ENCODE data around the gene GPATCH8.

Gene GPATCH8

GRCh38 chr17:44359006-44359405, 144.2 kb downstream of the GPATCH8 start:
- no peak for DNase-seq

DNA sequence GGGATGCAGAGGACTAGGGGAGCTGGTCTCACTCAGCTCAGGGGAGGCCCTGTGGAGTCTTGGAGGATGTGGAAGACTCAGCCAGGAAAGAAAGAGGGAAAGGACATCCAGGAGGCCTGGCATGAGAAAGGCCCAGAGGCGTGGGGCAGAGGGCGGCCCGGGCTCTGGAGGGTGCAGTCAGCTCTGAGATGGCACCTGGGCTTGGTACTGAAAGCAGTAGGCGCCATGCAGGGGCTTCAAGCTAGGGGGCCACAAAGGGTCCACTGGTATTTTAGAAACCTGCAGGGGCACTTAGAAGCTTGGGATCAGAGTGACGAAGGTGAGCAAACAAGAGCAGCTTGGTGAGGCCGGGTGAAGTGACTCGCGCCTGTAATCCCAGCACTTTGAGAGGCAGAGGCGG, 145.1 kb downstream of the GPATCH8 start:
- DNase-seq = no peak

- no peak for DNase-seq
These were observed 147.0 kb downstream of the GPATCH8 start for GRCh38 chr17:44356241-44356640.

DNA sequence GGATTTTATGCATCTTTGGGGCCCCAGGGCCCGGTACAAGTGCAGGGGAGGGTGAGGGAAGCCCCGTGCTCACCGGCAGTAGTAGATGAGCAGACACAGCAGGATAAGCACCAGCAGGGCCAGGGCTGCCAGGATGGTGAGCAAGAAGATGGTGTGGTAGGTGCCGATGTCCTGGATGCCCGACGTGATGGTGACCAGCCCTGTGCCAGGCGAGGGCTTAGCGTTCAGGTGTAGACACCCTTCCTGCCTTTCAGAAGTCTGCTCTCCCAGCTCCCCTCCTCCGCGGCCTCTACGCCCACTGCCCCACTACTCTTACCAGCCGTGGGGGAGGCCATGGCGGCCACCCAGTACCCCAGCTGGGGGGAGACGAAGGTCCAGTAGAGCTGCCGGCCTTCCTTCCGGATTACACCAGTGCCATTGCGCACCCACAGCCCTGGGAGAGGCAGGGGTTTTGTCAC, 147.5 kb downstream of the GPATCH8 start:
- DNase-seq = no peak

- DNase-seq = no peak
These were observed 148.3 kb downstream of the GPATCH8 start for GRCh38 chr17:44354582-44355561.

DNA sequence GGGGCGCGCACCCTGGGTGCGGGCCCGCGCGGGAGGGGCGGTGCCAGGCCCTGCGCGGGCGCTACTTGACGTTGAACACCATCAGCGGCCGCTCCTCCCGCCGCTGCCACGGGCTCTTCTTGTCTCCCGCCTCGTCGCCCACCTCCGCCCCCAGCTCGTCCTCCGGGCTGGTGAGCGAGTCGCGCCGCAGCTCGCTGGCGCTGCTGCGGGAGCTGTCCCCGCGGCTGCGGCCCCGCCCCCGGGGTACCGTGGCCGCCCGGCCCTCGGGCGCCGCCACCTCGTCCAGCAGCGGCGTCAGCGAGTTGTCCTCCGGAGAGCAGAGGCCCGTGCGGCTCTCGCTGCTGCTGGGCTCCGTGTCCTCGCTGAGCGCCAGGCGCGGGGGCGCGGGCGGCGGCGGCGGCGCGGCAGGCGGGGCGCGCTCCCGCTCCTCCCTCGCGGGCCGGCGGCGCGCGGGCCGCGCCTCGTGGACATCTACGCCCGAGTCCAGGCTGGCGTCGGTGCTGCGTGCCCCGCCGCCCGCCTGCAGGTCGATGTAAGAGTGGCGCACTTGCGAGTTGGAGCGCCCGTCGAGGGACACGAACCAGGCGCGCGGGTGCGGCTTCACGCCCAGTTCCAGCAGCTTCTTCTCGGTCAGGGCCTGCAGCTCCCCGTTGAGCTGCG, 149.4 kb downstream of the GPATCH8 start:
- DNase-seq = peak in 2 of 58 donors; percentile 10 to 23

GRCh38 chr17:44352828-44353671, 150.2 kb downstream of the GPATCH8 start:
- DNase-seq = no peak

GRCh38 chr17:44351961-44352827, 151.0 kb downstream of the GPATCH8 start:
- no peak for DNase-seq

DNA sequence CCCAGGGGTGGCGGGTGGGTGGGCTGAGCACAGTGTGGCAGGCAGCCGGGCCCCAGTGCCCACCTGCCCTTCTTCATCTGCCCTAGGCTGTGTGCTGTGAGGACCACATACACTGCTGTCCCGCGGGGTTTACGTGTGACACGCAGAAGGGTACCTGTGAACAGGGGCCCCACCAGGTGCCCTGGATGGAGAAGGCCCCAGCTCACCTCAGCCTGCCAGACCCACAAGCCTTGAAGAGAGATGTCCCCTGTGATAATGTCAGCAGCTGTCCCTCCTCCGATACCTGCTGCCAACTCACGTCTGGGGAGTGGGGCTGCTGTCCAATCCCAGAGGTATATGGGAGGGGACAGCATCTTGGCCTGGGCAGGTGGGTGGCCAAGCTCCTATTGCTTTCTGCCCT, 151.7 kb downstream of the GPATCH8 start:
- DNase-seq = no peak

GRCh38 chr17:44350733-44351226, 152.4 kb downstream of the GPATCH8 start:
- peak in 49 of 58 donors; percentile 14 to 82 (median 44) for DNase-seq

- DNase-seq = no peak
These were observed 153.6 kb downstream of the GPATCH8 start for GRCh38 chr17:44349553-44350070.

GRCh38 chr17:44348988-44349364, 154.2 kb downstream of the GPATCH8 start:
- no peak for DNase-seq

DNA sequence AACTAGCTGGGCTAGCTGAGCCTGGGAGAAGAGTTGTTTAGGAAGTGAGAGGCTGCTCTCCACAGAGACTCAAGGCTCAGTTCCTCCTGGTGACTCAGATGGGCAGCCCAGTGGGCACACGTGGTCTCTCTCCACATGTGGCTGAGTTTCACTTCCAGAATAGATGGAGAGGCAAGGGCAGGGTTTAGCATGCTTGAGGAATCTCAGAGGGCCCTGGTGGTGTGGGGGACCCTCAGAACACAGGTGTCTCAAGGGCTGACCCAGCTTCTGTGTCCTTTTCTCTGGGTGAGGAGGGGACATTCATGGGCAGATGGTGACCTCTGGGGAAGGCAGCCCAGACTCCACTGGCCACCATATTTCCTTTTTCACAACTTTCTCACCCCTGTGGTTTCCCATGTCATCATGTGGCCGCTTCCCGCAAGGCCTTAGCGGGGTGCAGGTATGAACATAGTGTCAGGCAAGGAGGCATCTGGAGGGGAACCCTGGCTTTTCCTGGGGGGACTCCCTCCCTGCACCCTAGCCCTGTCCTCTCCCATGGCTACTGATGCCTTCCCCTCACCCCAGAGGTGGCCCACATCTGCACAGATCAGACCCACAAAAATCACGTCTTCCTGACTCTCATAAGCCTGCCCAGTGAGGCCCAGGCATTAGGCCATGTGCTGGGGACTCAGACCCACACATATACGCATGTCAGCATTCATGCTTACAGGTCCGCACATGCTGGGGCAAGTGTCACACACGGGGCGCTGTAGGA, 154.8 kb downstream of the GPATCH8 start:
- DNase-seq = peak in 25 of 58 donors; percentile 8 to 63 (median 30)
